Loucy (cell line): ENCODE results near the gene SLC6A6.
A peak's percentile ranks its signal among the peaks of the same experiment; 100 is the strongest.
"Not testable (repeated sequence)": the region's sequence is repeated elsewhere in the genome, so short reads cannot be mapped to it uniquely, and the experiment has no call there.

Experiments
- H2AFZ ChIP-seq: fragments of 200-600 bp; sonication (generic); 2 replicates; pipeline ENCODE4 v1.6.0; 2016; ENCODE audit warnings: antibody characterized with exemption, mild to moderate bottlenecking, low read length, moderate library complexity
- H3F3A ChIP-seq: fragments of 200-600 bp; 2 replicates; pipeline ENCODE4 v1.6.0; 2016; ENCODE audit warnings: antibody characterized with exemption, low read depth, mild to moderate bottlenecking
- H3K27me3 ChIP-seq: fragments of 200-600 bp; sonication (generic); 2 replicates; pipeline ENCODE4 v1.6.1; 2014; ENCODE audit warnings: low read length, mild to moderate bottlenecking; ENCODE audit not compliant: insufficient read depth, poor library complexity, severe bottlenecking
- H3K36me3 ChIP-seq: fragments of 200-600 bp; sonication (generic); 2 replicates; pipeline ENCODE4 v1.6.1; 2016; ENCODE audit warnings: low read length; ENCODE audit not compliant: insufficient read depth
- H3K4me1 ChIP-seq: fragments of 200-600 bp; sonication (generic); 2 replicates; pipeline ENCODE4 v1.5.1; 2014; ENCODE audit warnings: low read length, mild to moderate bottlenecking; ENCODE audit not compliant: insufficient read depth, poor library complexity, severe bottlenecking
- H3K4me2 ChIP-seq: fragments of 200-600 bp; sonication (generic); 2 replicates; pipeline ENCODE4 v1.6.0; 2014; ENCODE audit warnings: antibody characterized with exemption, low read length, low read depth, mild to moderate bottlenecking; ENCODE audit not compliant: poor library complexity, severe bottlenecking
- H3K4me3 ChIP-seq: fragments of 200-600 bp; sonication (generic); 2 replicates; pipeline ENCODE4 v1.5.1; 2014; ENCODE audit warnings: low read length, mild to moderate bottlenecking, mixed read lengths; ENCODE audit not compliant: poor library complexity, severe bottlenecking
- H3K79me2 ChIP-seq: fragments of 200-600 bp; sonication (generic); 2 replicates; pipeline ENCODE4 v1.6.1; 2014; ENCODE audit warnings: low read length; ENCODE audit not compliant: insufficient read depth
- H3K9ac ChIP-seq: fragments of 200-600 bp; sonication (generic); 2 replicates; pipeline ENCODE4 v1.6.0; 2014; ENCODE audit warnings: mild to moderate bottlenecking, low read depth, low read length, moderate library complexity; ENCODE audit not compliant: poor library complexity, severe bottlenecking
- H3K9me2 ChIP-seq: fragments of 200-600 bp; sonication (generic); replicated peaks from 2 replicates; pipeline ENCODE4 v1.6.1; 2016; ENCODE audit warnings: low read depth, low read length, mixed read lengths
- H3K9me3 ChIP-seq: fragments of 200-600 bp; sonication (generic); 2 replicates; pipeline ENCODE4 v1.6.1; 2014; ENCODE audit warnings: mild to moderate bottlenecking, antibody characterized with exemption, low read length, low read depth; ENCODE audit not compliant: insufficient read depth
- H4K20me1 ChIP-seq: fragments of 200-600 bp; sonication (generic); 2 replicates; pipeline ENCODE4 v1.6.0; 2014; ENCODE audit warnings: antibody characterized with exemption, low read length, mild to moderate bottlenecking; ENCODE audit not compliant: insufficient read depth, poor library complexity, severe bottlenecking
- CTCF ChIP-seq: fragments of 200-600 bp; sonication (generic); conservative IDR thresholded peaks from 2 replicates; pipeline ENCODE4 v1.5.1; 2014; ENCODE audit warnings: mild to moderate bottlenecking, antibody characterized with exemption, low read length
- EZH2phosphoT487 ChIP-seq: fragments of 200-600 bp; IDR thresholded peaks from 2 replicates; pipeline ENCODE4 v1.6.1; 2018; ENCODE audit warnings: antibody characterized with exemption, mild to moderate bottlenecking, moderate library complexity, borderline replicate concordance

Gene SLC6A6

GRCh38 chr3:14406336-14406735 is 3.9 kb downstream of the SLC6A6 start:
- no peaks in the 10 kb centered on the region for H3F3A ChIP-seq
- TF ChIP-seq CTCF (no peak), EZH2phosphoT487 (no peak)
- H3K9ac ChIP-seq = no peak overlapping the region
- peak overlapping the region; percentile 78 for H3K4me2 ChIP-seq
- peaks cover 67% of the 10 kb centered on the region for H3K4me1 ChIP-seq
- peak overlapping the region; percentile 84 for H3K4me3 ChIP-seq
- H3K27me3 ChIP-seq = no peaks in the 10 kb centered on the region
- no peaks in the 10 kb centered on the region for H3K36me3 ChIP-seq
- no peaks in the 10 kb centered on the region for H3K9me3 ChIP-seq
- H2AFZ ChIP-seq = no peak overlapping the region
- peaks cover 30% of the 10 kb centered on the region for H4K20me1 ChIP-seq
- peaks cover 73% of the 10 kb centered on the region for H3K79me2 ChIP-seq
- no peaks in the 10 kb centered on the region for H3K9me2 ChIP-seq

- H3K4me1 ChIP-seq = peaks cover 67% of the 10 kb centered on the region
Measured at GRCh38 chr3:14406766-14407165, 4.4 kb downstream of the SLC6A6 start.

DNA sequence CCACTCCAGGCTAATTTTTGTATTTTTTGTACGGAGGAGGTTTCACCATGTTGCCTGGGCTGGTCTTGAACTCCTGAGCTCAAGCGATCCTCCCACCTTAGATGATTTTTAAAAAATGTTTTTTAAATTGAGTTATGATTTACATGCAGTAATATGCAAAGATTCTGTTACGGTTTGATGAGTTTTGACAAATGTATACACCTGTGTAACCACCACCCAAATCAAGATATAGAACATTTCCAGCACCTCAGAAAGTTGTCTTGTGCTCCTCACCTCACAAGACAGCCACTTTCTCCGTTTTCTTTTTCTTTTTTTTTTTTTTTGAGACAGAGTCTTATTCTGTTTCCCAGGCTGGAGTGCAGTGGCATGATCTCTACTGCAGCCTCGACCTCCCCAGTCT is 4.8 kb downstream of the SLC6A6 start:
- Histone ChIP-seq H3K79me2 (peaks cover 81% of the 10 kb centered on the region), H3K4me3 (no peak overlapping the region), H3K4me1 (peaks cover 64% of the 10 kb centered on the region), H3K36me3 (no peaks in the 10 kb centered on the region), H3K9me2 (no peaks in the 10 kb centered on the region), H3K9me3 (no peaks in the 10 kb centered on the region), H3K4me2 (peak overlapping the region; percentile 33), H4K20me1 (peaks cover 30% of the 10 kb centered on the region), H3K27me3 (no peaks in the 10 kb centered on the region), H2AFZ (no peak overlapping the region), H3F3A (no peaks in the 10 kb centered on the region), H3K9ac (no peak overlapping the region)
- TF ChIP-seq CTCF = no peak
- no peak for TF ChIP-seq EZH2phosphoT487

More at GRCh38 chr3:14406766-14407165, 4.4 kb downstream of the SLC6A6 start:
- H4K20me1 ChIP-seq = peaks cover 30% of the 10 kb centered on the region
- TF ChIP-seq EZH2phosphoT487 = no peak
- TF ChIP-seq CTCF = no peak
- H3K36me3 ChIP-seq = no peaks in the 10 kb centered on the region
- no peaks in the 10 kb centered on the region for H3K27me3 ChIP-seq
- H3K9me3 ChIP-seq = no peaks in the 10 kb centered on the region
- H3F3A ChIP-seq = no peaks in the 10 kb centered on the region
- peak overlapping the region; percentile 78 for H3K4me2 ChIP-seq
- no peak overlapping the region for H3K9ac ChIP-seq
- no peaks in the 10 kb centered on the region for H3K9me2 ChIP-seq
- H3K79me2 ChIP-seq = peaks cover 77% of the 10 kb centered on the region
- no peak overlapping the region for H2AFZ ChIP-seq
- peak overlapping the region; percentile 84 for H3K4me3 ChIP-seq

GRCh38 chr3:14409779-14410063 is 7.3 kb downstream of the SLC6A6 start:
- H3K36me3 ChIP-seq, H3K4me3 ChIP-seq, H3K9me3 ChIP-seq, H3K9me2 ChIP-seq, H3K27me3 ChIP-seq, H3F3A ChIP-seq, H2AFZ ChIP-seq: not testable (repeated sequence)
- Histone ChIP-seq H3K4me1 (peaks cover 50% of the 10 kb centered on the region), H3K9ac (peak overlapping the region; percentile 75), H3K79me2 (peaks cover 77% of the 10 kb centered on the region), H3K4me2 (peak overlapping the region; percentile 74), H4K20me1 (peaks cover 19% of the 10 kb centered on the region)
